Liver (tissue), 3 donors: ENCODE data around the gene LSAMP.

Experiments used
- TAF1 ChIP-seq: conservative IDR thresholded peaks from 2 replicates; pipeline ENCODE4 v1.6.1; 2016; ENCODE audit warnings: antibody characterized with exemption, mild to moderate bottlenecking
- TF ChIP-seq, protein P1 (sequence below): fragments of 150-350 bp; IDR thresholded peaks from 2 replicates; pipeline ENCODE4 v1.5.1; 2017; ENCODE audit warnings: improper control_type of control experiment, low read depth, low read length; ENCODE audit not compliant: missing input control
- donor health status: healthy.
- donor health status: healthy.

DNA sequence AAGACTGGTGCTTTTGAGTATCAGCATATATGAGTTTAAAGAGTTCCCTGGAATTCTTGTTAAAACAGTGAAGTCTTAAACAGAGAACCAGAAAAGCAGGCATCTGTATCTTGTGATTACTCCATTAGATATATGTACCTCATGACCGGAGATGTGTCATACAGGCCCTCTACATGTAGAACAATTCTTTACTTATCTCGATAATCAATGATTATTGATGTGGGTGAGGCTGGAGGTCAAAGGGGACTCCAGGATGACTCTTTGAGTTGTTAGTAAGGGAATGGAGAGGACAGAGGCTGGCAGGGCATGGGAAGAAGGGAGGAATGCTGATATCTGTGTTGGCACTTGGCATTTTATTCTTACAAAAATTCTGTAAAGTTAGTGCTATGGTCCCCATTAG lies 666.3 kb downstream of the LSAMP start:
- TF ChIP-seq, protein P1, sequence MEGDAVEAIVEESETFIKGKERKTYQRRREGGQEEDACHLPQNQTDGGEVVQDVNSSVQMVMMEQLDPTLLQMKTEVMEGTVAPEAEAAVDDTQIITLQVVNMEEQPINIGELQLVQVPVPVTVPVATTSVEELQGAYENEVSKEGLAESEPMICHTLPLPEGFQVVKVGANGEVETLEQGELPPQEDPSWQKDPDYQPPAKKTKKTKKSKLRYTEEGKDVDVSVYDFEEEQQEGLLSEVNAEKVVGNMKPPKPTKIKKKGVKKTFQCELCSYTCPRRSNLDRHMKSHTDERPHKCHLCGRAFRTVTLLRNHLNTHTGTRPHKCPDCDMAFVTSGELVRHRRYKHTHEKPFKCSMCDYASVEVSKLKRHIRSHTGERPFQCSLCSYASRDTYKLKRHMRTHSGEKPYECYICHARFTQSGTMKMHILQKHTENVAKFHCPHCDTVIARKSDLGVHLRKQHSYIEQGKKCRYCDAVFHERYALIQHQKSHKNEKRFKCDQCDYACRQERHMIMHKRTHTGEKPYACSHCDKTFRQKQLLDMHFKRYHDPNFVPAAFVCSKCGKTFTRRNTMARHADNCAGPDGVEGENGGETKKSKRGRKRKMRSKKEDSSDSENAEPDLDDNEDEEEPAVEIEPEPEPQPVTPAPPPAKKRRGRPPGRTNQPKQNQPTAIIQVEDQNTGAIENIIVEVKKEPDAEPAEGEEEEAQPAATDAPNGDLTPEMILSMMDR, result no peak
- TF ChIP-seq TAF1, result no peak
